GM20000 (cell line): ENCODE results near the gene TRIM66.

Experiments used
- DNase-seq: peaks from one replicate; pipeline ENCODE4 v3.0.0; 2012; ENCODE audit warnings: low spot score
- TF ChIP-seq, protein P1 (sequence below): IDR thresholded peaks from 2 replicates; pipeline ENCODE4 v1.5.1; 2012; ENCODE audit warnings: mild to moderate bottlenecking, control low read depth; ENCODE audit errors: extremely low read depth, missing control alignments

The TRIM66 gene

DNA sequence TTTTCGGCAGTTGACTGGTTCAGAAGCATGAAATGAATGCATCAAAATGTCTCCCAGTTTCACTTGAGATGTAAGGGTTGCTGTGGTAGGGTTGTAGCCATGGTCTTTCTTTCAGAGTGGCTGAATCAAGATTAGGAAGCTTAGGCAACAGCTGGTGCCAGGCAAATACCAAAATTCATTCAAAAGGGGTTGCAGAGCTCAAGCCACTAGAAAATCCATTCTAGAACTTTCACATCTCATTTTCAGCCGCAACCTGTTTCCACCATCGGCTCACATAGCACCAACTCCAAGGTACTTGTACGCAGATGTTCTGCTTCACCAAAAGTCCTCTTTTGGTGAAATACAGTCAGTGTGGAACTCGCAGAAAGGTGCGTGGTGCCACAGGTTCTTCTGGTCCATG, 48.0 kb downstream of the TRIM66 start:
- no peak for DNase-seq
- TF ChIP-seq, protein P1, sequence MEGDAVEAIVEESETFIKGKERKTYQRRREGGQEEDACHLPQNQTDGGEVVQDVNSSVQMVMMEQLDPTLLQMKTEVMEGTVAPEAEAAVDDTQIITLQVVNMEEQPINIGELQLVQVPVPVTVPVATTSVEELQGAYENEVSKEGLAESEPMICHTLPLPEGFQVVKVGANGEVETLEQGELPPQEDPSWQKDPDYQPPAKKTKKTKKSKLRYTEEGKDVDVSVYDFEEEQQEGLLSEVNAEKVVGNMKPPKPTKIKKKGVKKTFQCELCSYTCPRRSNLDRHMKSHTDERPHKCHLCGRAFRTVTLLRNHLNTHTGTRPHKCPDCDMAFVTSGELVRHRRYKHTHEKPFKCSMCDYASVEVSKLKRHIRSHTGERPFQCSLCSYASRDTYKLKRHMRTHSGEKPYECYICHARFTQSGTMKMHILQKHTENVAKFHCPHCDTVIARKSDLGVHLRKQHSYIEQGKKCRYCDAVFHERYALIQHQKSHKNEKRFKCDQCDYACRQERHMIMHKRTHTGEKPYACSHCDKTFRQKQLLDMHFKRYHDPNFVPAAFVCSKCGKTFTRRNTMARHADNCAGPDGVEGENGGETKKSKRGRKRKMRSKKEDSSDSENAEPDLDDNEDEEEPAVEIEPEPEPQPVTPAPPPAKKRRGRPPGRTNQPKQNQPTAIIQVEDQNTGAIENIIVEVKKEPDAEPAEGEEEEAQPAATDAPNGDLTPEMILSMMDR: no peak

DNA sequence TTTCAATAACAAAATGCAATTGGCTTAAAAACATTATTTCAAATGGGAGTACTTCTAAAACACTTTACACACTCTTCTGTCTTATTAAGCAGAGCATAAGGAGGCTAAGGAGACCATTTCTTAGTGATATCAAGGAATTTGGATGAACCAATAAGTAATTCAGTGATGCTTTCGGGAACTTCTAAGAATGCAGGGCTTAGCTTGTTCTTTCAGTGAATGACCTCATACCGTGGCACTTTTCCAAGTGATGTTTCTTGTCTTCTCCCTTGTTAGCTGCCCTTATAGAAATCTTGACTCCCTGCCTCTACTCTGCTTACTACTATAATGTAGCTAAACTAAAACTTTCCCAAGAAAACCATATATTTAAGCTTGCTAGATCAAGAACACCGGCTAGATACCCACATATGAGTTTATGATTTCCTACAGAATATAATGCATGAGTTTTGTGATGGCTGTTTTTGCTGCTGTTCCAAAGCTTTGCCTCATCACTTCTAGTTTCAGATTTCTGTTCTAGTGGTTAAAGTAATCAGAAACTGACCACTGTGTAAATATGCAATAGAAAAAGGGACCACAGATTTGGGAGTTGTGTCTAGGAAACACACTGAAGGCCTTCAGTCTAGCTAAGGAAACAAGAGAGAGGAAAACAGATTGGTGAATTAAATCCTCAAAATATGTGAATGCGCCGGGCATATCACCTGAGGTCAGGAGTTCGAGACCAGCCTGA, 50.9 kb downstream of the TRIM66 start:
- TF ChIP-seq, protein P1: no peak

GRCh38 chr11:8624698-8625097, 57.8 kb downstream of the TRIM66 start:
- TF ChIP-seq, protein P1: no peak
- DNase-seq: no peak

More for the DNA sequence above, 50.9 kb downstream of the TRIM66 start:
- DNase-seq: no peak

GRCh38 chr11:8621147-8621546, 61.3 kb downstream of the TRIM66 start:
- TF ChIP-seq, protein P1: no peak
- no peak for DNase-seq

GRCh38 chr11:8617063-8617462, 65.4 kb downstream of the TRIM66 start:
- TF ChIP-seq, protein P1: no peak
- DNase-seq: no peak

DNA sequence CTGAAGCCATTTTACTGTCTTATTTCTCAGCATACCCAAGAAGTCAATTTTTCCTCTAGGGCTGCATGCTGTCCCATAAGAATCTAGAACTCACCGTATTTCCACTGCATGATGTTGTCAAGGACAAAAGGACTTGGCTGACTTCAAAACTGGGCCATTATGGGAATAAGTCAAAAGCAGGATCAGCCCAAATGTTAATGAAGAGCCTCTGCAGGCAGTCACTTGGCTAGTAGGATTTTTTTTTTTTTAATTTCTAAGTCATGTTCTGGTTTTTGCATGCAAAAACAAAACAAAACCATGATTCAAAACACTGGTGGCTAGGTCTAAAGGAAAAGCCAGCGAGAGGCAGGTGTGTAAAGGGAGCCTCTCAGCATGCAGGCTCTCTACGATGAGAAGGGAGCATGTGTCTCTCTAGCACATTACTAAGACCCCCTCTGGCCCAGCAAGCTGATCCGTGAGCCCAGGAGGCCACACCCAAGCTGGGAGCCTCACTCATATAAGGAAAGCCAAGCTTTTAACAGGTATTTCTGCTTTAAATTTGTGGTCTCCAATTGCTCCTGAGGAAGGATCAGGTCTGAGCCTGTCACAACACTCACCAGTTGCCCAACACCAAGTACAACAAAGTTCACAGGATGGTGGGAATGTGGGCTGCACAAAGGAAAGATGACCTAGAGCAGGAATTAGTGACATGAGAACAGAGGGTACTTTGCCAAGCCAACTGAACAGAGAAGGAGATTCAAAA, 67.0 kb downstream of the TRIM66 start:
- DNase-seq: no peak
- TF ChIP-seq, protein P1: no peak

DNA sequence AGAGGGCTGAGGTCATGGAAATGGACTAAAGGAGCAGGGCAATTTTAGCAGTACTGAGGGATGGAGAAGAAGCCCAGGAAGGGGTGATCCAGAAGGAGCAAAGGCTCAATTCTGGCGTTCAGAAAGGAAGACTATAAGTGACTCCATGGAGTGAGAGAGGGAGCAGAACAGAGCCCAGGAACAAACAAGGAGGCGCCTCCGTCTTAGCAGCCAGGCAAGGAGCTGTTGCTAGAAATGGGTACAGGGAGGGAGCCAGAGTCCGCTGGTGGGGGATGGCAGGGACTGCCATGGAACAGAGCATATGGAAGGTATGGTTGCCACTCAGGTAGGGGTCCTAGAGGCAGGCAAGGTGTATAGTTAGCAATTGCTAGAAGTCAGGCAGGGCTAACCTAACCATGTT, 68.0 kb downstream of the TRIM66 start:
- DNase-seq: no peak
- TF ChIP-seq, protein P1: no peak
